Activated B cell treated with CpG ODN at 0.5 μM for 24 hours (primary cell): Measurements from ENCODE around the gene TRIM66. TPM values are rescaled to one million over a fixed set of nuclear protein-coding genes. Genes with fewer than 3 reads are reported as not detected.
A peak's percentile ranks its signal among the peaks of the same experiment; 100 is the strongest.

Experiments used
- ATAC-seq: fragments of 200-7000 bp; cut with Tn5 transposase; one replicate; pipeline ENCODE4 v1.10.0; 2021; ENCODE audit warnings: low read depth, mild to moderate bottlenecking, moderate library complexity
- CTCF ChIA-PET: fragments of 350-600 bp; sonication (Branson Sonifier 250); formaldehyde crosslinking; loops from one replicate; lab custom pipeline; 2021; ENCODE audit warnings: antibody characterized with exemption; lab: Charles Lee
- POLR2A ChIA-PET: fragments of 350-600 bp; sonication (Branson Sonifier 250); formaldehyde crosslinking; loops from one replicate; lab custom pipeline; 2021; ENCODE audit warnings: antibody characterized with exemption; lab: Charles Lee
- DNase-seq: peaks from one replicate; pipeline ENCODE4 v3.0.0; 2022
- H3K27ac Mint-ChIP-seq: one replicate; pipeline ENCODE4 v1.8.0; 2020; ENCODE audit warnings: mixed read lengths
- H3K27me3 Mint-ChIP-seq: one replicate; pipeline ENCODE4 v1.8.0; 2021; ENCODE audit warnings: mixed read lengths
- H3K36me3 Mint-ChIP-seq: one replicate; pipeline ENCODE4 v1.8.0; 2021; ENCODE audit warnings: low read depth, mixed read lengths
- H3K4me1 Mint-ChIP-seq: one replicate; pipeline ENCODE4 v1.8.0; 2021; ENCODE audit warnings: mixed read lengths
- H3K4me3 Mint-ChIP-seq: one replicate; pipeline ENCODE4 v1.8.0; 2020; ENCODE audit warnings: mild to moderate bottlenecking, mixed read lengths
- H3K9me3 Mint-ChIP-seq: one replicate; pipeline ENCODE4 v1.8.0; 2020; ENCODE audit warnings: mixed read lengths
- CTCF ChIP-seq: fragments of 200-600 bp; IDR thresholded peaks from one replicate; pipeline ENCODE4 v1.8.0; 2022; ENCODE audit warnings: antibody characterized with exemption, mild to moderate bottlenecking
- intact Hi-C: fragments of 100-400 bp; cut with micrococcal nuclease; formaldehyde crosslinking; loops from one replicate; pipeline ENCODE4 v1.15.1; 2024
- total RNA-seq: library from RNA; stranded (reverse); gene quantifications from 2 replicates; pipeline ENCODE4 v1.2.3, GENCODE V29; 2022

TRIM66 gene
- total RNA-seq: 12.4 and 13.3 TPM in 2 replicates

GRCh38 chr11:8682303-8683114 lies at the start of gene TRIM66, which contains the start of gene RPL27A:
TRIM66 (minus strand) TSS chr11:8682665; CDS start chr11:8672274, 10,391 bp downstream.
RPL27A (plus strand) TSS chr11:8682792; CDS start chr11:8682814, 22 bp downstream.
- Mint-ChIP-seq H3K4me3 (peak within 1 kb of the TSS; percentile 94), H3K36me3 (peaks cover 56% of the 10 kb centered on the region), H3K27ac (peak within 1 kb of the TSS; percentile 96), H3K27me3 (no peaks in the 10 kb centered on the region), H3K4me1 (peaks cover 45% of the 10 kb centered on the region), H3K9me3 (no peaks in the 10 kb centered on the region)
- DNase-seq: peak; percentile 99
- no peak for TF ChIP-seq CTCF
- ATAC-seq: peak; percentile 94
- intact Hi-C loops: loop anchor here (1.0 to 10.0 kb wide), 11 partner anchors 50 to 1772 kb away; partner anchors contain the start of genes AKIP1, AMPD3, EIF3F and IPO7
- ChIA-PET CTCF (interaction anchor here (1.1 kb wide), 1 partner anchor 277 kb away, joined by 3 read pairs; no protein-coding TSS in a partner anchor), POLR2A (interaction anchor here (0.5 to 2.6 kb wide), 27 partner anchors 9 to 1390 kb away, joined by 3 to 20 read pairs (median 4); partner anchors contain the start of genes AKIP1, EIF3F, IPO7 and LMO1)

GRCh38 chr11:8731647-8732323 lies 49.3 kb upstream of the TRIM66 start:
- DNase-seq (no peak), ATAC-seq (peak; percentile 60)
- intact Hi-C loops: loop anchor here (1.0 to 5.0 kb wide), 5 partner anchors 43 to 529 kb away; partner anchors contain the start of genes RPL27A and TRIM66
- CTCF ChIA-PET: interaction anchor here (1.1 kb wide), 1 partner anchor 539 kb away, joined by 3 read pairs; no protein-coding TSS in a partner anchor
- H3K4me3 Mint-ChIP-seq: peak overlapping the region; percentile 69
- peak overlapping the region; percentile 90 for H3K27ac Mint-ChIP-seq
- no peak for TF ChIP-seq CTCF
- no peaks in the 10 kb centered on the region for H3K36me3 Mint-ChIP-seq
- no peaks in the 10 kb centered on the region for H3K27me3 Mint-ChIP-seq
- H3K9me3 Mint-ChIP-seq: no peaks in the 10 kb centered on the region
- POLR2A ChIA-PET: interaction anchor here (0.8 to 3.1 kb wide), 7 partner anchors 13 to 232 kb away, joined by 3 to 24 read pairs (median 3); partner anchors contain the start of genes RPL27A and TRIM66
- peaks cover 34% of the 10 kb centered on the region for H3K4me1 Mint-ChIP-seq

GRCh38 chr11:8730697-8731020 lies 48.2 kb upstream of the TRIM66 start:
- H3K27me3 Mint-ChIP-seq: no peaks in the 10 kb centered on the region
- peaks cover 34% of the 10 kb centered on the region for H3K4me1 Mint-ChIP-seq
- no peak for TF ChIP-seq CTCF
- ATAC-seq (no peak), DNase-seq (no peak)
- H3K4me3 Mint-ChIP-seq: no peak overlapping the region
- no peak overlapping the region for H3K27ac Mint-ChIP-seq
- no peaks in the 10 kb centered on the region for H3K9me3 Mint-ChIP-seq
- CTCF ChIA-PET: no interaction called here
- no peaks in the 10 kb centered on the region for H3K36me3 Mint-ChIP-seq
- intact Hi-C loops: loop anchor here (5.0 kb wide), 3 partner anchors 82 to 528 kb away; a partner anchor contains a TSS
- POLR2A ChIA-PET: interaction anchor here (1.3 to 3.1 kb wide), 3 partner anchors 42 to 49 kb away, joined by 4 to 24 read pairs (median 11); partner anchors contain the start of genes RPL27A and TRIM66

- Mint-ChIP-seq H3K4me3 (no peak overlapping the region), H3K36me3 (no peaks in the 10 kb centered on the region), H3K4me1 (peaks cover 34% of the 10 kb centered on the region), H3K27ac (no peak overlapping the region), H3K27me3 (no peaks in the 10 kb centered on the region), H3K9me3 (no peaks in the 10 kb centered on the region)
- intact Hi-C loops: loop anchor here (5.0 kb wide), 3 partner anchors 82 to 528 kb away; a partner anchor contains a TSS
- ChIA-PET CTCF (no interaction called here), POLR2A (interaction anchor here (1.3 kb wide), 1 partner anchor 48 kb away, joined by 4 read pairs; the partner anchor contains the start of gene TRIM66)
- no peak for TF ChIP-seq CTCF
- ATAC-seq (no peak), DNase-seq (no peak)
Measured at GRCh38 chr11:8729837-8730696, 47.6 kb upstream of the TRIM66 start.
